Tibial nerve (tissue), 3 donors: ENCODE measurements around the gene RHNO1.

Experiments
- CTCF ChIP-seq, 5 experiments: fragments of 200-600 bp in 3 of 5; fragments of 450-650 bp in 2 of 5; sonication (generic) in 3 of 5; IDR thresholded peaks; one replicate each; pipeline ENCODE4 v1.5.1; 2016 to 2019; ENCODE audit warnings: antibody characterized with exemption in 5 of 5, mild to moderate bottlenecking in 3 of 5, moderate library complexity in 2 of 5
- POLR2A ChIP-seq, 2 donors: fragments of 450-650 bp; IDR thresholded peaks; one replicate each; pipeline ENCODE4 v1.6.1; 2017; ENCODE audit warnings: antibody characterized with exemption in 2 of 2, mild to moderate bottlenecking in 2 of 2, moderate library complexity in 2 of 2

GRCh38 chr12:2864198-2864597, 12.8 kb upstream of the RHNO1 start:
- no peak for TF ChIP-seq POLR2A (IDR thresholded peaks at IDR 0.05)
- no peak for TF ChIP-seq CTCF (IDR thresholded peaks at IDR 0.05)
